BJ (cell line): ENCODE results near the gene TFDP2. TPM values are rescaled to one million over a fixed set of nuclear protein-coding genes. Genes with fewer than 3 reads are reported as not detected.
"Not testable (repeated sequence)": the region's sequence is repeated elsewhere in the genome, so short reads cannot be mapped to it uniquely, and the experiment has no call there.

Source experiments
- CTCF ChIA-PET: fragments of 350-600 bp; formaldehyde crosslinking; extraction: SDS; loops from one replicate; lab custom pipeline; 2021; ENCODE audit warnings: antibody characterized with exemption, inconsistent platforms; lab: Yijun Ruan, JAX
- POLR2A ChIA-PET: fragments of 300-600 bp; sonication (Branson Sonifier 250); formaldehyde crosslinking; extraction: SDS; loops from one replicate; lab custom pipeline; 2021; ENCODE audit warnings: antibody characterized with exemption; lab: Charles Lee
- DNase-seq: peaks from one replicate; pipeline ENCODE4 v3.0.0-alpha.2; 2011; ENCODE audit warnings: low read depth
- H3K27me3 ChIP-seq: 2 replicates; pipeline ENCODE4 v1.6.0; 2011; ENCODE audit warnings: low read length; ENCODE audit not compliant: control insufficient read depth, insufficient read depth
- H3K36me3 ChIP-seq: 2 replicates; pipeline ENCODE4 v1.5.1; 2011; ENCODE audit warnings: low read length; ENCODE audit not compliant: control insufficient read depth, insufficient read depth
- H3K4me3 ChIP-seq: 2 replicates; pipeline ENCODE4 v1.5.1; 2011; ENCODE audit warnings: low read depth, mild to moderate bottlenecking, control low read depth, low read length
- polyA plus RNA-seq: library from polyadenylated mRNA; depleted of rRNA; stranded (reverse); fragments of >200 nt; gene quantifications from 2 replicates; pipeline ENCODE4 v1.2.3, GENCODE V29; 2011
- TF ChIP-seq, protein P1 (sequence below): IDR thresholded peaks from 2 replicates; pipeline ENCODE4 v1.5.1; 2011; ENCODE audit warnings: low read depth, mild to moderate bottlenecking, control low read depth, inconsistent platforms, low read length, moderate library complexity; ENCODE audit not compliant: insufficient read depth

TFDP2 gene
- polyA plus RNA-seq, 1 experiment, result 10.9 TPM

DNA sequence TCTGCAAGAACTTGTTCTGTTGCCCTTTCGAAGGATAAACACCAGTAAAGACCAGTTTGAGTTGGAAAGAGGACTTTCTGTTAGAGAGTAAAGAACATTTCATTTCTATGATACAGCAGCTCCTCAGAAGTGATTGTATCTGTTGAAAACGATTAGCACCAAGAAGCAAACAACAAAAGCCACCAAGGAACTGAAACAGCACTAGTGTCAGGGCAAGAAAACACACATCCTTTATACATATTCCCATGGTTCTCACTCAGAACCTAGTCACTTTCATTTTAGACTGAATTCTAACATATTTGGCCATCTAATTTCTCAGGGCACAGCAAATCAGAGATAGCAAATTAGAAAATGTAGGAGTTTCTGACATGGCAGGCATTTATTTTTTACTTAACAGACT, 156.8 kb downstream of the TFDP2 start:
- CTCF ChIA-PET, result no interaction called here
- Histone ChIP-seq H3K36me3 (no peaks in the 10 kb centered on the region), H3K4me3 (no peak overlapping the region), H3K27me3 (no peaks in the 10 kb centered on the region)
- POLR2A ChIA-PET, result no interaction called here
- DNase-seq, result no peak
- TF ChIP-seq, protein P1, sequence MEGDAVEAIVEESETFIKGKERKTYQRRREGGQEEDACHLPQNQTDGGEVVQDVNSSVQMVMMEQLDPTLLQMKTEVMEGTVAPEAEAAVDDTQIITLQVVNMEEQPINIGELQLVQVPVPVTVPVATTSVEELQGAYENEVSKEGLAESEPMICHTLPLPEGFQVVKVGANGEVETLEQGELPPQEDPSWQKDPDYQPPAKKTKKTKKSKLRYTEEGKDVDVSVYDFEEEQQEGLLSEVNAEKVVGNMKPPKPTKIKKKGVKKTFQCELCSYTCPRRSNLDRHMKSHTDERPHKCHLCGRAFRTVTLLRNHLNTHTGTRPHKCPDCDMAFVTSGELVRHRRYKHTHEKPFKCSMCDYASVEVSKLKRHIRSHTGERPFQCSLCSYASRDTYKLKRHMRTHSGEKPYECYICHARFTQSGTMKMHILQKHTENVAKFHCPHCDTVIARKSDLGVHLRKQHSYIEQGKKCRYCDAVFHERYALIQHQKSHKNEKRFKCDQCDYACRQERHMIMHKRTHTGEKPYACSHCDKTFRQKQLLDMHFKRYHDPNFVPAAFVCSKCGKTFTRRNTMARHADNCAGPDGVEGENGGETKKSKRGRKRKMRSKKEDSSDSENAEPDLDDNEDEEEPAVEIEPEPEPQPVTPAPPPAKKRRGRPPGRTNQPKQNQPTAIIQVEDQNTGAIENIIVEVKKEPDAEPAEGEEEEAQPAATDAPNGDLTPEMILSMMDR, result no peak

DNA sequence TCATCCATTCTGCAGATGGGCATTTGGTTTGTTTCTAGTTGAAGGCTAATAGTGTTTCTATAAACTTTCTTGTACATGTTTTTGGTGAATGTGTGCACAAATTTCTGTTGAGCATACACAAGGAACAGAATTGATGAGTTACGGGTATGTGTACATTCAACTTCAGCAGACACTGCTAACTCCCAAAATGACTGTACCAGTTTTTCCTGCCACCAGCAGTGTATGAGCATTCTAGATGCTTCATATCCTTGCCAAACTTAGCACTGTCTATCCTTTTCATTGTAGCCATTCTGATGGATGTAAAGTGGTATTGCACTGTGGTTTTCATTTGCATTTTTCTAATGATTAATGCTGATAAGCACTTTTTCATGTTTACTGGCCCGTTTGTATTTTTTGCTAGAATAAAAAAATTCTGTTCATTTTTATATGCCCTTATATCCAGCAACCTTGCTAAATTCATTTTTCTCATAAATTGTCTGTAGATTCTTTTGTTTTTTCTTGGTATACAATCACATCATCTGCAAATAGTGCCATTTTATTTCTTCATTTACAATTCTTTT, 162.7 kb downstream of the TFDP2 start:
- POLR2A ChIA-PET, result no interaction called here
- Histone ChIP-seq H3K27me3 (no peaks in the 10 kb centered on the region), H3K36me3 (no peaks in the 10 kb centered on the region), H3K4me3 (no peak overlapping the region)
- TF ChIP-seq, protein P1, result no peak
- CTCF ChIA-PET, result interaction anchor here (0.8 kb wide), 1 partner anchor 9 kb away, joined by 3 read pairs; no protein-coding TSS in a partner anchor
- no peak for DNase-seq

DNA sequence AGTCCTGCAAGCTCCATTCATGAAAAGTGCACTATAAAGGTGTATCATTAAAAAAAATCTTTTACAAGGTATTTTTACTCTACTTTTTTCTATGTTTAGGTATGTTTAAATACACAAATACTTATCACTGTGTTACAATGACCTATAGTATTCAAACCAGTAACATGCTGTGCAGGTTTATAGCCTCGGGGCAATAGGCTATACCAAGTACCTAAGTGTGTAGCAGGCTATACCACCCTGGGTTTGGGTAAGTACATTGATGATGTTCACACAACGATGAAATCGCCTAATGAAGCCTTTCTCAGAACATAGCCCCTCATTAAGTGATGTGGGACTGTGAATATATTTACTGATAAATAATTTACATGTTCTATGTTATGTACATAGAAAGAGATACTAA, 168.3 kb downstream of the TFDP2 start:
- TF ChIP-seq, protein P1, result no peak
- Histone ChIP-seq H3K27me3 (no peaks in the 10 kb centered on the region), H3K36me3 (no peaks in the 10 kb centered on the region), H3K4me3 (no peak overlapping the region)
- no peak for DNase-seq
- ChIA-PET CTCF (interaction anchor here (1.8 kb wide), 1 partner anchor 21 kb away, joined by 6 read pairs; no protein-coding TSS in a partner anchor), POLR2A (interaction anchor here (0.5 kb wide), 1 partner anchor 20 kb away, joined by 3 read pairs; no protein-coding TSS in a partner anchor)

DNA sequence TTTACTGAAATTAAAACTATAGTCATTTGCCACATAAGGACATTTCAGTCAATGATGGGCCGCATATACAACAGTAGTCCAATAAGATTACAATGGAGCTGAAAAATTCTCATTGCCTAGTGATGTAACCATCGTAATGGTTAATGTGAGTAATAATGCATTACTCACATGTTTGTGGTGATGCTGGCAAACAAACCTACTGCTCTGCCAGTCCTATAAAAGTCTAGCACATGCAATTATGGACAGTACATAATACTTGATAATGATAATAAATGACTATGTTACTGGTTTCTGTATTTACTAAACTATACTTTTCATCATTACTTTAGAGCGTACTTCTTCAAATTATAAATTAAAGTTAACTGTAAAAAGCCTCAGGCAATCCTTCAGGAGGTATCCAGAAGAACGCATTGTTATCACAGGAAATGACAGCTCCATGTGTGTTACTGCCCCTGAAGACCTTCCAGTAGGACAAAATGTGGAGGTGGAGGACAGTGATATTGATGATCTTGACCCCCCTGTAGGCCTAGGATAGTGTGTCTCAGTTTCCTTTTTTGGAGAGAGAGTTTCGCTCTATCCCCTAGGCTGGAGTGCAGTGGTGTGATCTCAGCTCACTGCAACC, 170.2 kb downstream of the TFDP2 start:
- Histone ChIP-seq H3K4me3 (no peak overlapping the region), H3K36me3 (no peaks in the 10 kb centered on the region), H3K27me3 (no peaks in the 10 kb centered on the region)
- POLR2A ChIA-PET, result no interaction called here
- peak; percentile 78 for DNase-seq
- TF ChIP-seq, protein P1, result no peak
- CTCF ChIA-PET, result interaction anchor here (1.8 kb wide), 1 partner anchor 19 kb away, joined by 6 read pairs; no protein-coding TSS in a partner anchor

DNA sequence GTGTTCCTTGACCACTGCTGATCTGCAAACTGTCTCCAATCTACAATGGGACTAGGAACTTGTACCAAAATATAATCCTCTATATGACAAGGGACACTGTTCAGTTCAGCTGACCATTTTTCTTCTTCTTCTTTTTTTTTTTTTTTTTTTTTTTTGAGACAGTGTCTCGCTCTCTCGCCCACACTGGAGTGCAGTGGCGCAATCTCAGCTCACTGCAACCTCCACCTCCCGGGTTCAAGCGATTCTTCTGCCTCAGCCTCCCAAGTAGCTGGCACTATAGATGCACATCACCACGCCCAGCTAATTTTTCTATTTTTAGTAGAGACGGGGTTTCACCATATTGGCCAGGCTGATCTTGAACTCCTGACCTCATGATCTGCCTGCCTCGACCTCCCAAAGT, 174.6 kb downstream of the TFDP2 start:
- H3K27me3 ChIP-seq, DNase-seq, H3K4me3 ChIP-seq, POLR2A ChIA-PET, H3K36me3 ChIP-seq: not testable (repeated sequence)
- CTCF ChIA-PET, result interaction anchor here (0.8 kb wide), 1 partner anchor 12 kb away, joined by 3 read pairs; no protein-coding TSS in a partner anchor
